GM18870 (cell line): ENCODE data around the gene ATXN7.

ENCODE experiments used
- ATAC-seq: cut with Tn5 transposase; IDR thresholded peaks from one replicate; pipeline ENCODE4 v1.9.1; 2021; ENCODE audit warnings: moderate library complexity; ENCODE audit not compliant: unreplicated experiment

The ATXN7 gene

GRCh38 chr3:63932509-63933212 lies 69.0 kb downstream of the ATXN7 start:
- ATAC-seq, result no peak

DNA sequence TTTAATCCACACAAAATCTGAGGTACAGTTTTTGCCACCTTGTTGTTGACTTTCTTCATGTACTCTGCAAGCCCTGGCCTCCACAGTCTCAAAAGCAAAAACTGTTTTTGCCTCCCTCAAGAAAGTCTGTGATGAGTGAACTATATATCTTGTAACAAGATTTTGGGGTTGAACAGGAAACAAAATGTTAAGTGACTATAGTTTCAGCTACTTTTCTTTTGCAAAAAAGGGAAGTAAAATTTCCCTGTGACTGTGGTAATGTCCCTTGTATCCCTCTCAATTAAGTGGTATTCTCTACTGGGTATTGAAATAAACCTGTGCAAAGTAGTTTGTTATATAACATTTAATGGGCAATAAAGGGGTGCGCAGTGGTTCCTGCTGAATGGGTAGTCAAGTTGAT lies 69.8 kb downstream of the ATXN7 start:
- peak; percentile 43 for ATAC-seq

DNA sequence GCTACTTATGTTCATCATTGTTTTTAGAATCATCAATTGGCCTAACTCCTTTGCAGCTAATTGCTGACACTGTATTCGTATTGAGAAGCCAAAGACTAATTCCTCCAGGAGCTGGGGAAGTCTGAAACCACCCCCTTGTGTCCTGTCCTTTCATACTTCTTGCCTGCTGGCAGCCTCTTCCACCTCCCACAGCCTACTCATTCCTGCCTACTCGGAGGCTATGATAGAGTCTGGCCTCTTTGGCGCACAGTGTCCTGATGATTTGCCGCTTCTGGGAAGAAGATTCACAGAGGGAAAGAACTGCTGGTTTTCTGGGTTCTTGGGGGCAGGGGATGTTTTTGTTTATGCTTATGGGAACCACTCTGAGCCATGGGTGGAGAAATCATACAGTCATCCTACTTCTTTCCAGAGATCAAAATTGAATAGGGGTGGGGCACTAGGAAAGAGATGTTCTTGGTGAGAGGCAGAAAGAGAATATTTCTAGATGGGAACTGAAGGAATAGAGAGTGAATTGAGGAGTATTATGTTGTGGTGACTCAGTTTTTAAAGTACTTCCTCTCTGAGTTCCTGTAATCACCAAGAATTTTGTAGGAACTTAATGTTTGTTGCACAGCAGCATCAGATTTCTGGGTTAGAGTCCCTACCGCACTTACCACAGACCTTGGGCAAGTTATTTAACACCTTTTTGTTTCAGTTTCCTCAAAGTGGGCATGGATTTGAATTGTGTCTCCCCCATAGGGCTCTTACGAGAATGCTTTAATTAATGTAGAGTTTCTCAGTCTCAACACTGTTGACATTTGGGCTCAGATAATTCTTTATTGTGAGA lies 70.6 kb downstream of the ATXN7 start:
- no peak for ATAC-seq

DNA sequence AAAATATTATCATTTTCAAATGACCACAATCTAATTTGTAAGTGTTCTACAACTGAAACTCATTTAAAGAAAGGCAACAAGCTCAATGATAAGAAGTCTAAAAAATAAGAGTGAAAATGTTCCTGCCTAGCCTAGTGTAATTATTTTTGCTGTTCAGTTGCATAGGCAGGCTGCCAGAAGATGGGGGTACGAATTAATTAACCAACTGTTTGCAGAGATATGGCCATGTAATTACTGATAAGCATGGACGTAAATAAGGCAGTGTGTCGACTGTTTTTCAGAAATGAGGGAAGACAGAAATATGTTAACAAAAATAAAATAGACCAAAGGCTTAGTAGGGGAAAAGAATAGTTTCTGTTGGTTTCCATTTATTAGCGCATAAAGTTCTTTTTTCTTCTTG lies 73.3 kb downstream of the ATXN7 start:
- no peak for ATAC-seq

DNA sequence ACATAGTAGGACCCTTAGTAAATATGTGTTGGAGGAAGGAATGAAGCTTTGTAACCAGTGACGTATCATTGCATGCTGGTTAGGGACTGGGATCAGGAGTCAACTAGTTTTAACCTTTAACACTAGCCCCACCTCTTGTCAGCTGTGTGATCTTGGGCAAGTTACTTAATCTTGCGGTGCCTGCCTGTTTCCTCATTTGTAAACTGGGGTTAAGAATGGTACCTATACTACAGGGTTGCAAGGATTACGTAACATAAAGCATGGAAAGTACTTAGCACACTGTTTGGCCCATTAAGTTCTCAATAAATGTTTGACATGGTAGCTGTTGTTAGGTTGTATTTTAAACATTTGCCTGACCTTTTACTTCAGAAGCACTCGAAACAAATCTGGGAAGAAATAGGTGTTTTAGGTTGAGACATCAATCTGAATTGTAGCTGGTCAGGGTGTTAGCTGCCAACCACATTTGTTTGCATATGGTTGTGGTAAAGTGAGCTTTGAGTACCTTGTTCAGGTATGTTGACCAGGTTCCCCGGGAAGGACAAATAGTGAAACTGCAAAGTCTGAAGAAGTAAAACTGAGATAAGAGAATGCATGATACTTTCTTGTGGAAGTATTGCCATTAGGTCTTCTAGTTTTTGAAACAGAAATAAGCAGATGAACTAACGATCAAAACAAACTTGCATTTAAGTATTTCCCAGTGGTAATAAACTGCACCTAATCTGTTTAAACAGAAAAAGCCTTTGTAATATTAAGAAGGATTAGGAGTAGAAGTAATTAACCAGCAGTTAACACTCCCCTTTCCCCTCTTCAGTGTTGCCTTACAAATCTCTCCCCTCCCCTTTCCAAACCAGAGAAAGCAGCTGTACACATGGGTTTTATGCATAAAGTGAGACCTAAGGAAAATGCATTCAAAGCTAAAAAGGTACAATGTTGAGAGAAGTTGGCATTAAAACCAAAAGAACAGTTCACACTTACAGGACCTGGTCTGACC lies 74.3 kb downstream of the ATXN7 start:
- ATAC-seq, result peak; percentile 63

DNA sequence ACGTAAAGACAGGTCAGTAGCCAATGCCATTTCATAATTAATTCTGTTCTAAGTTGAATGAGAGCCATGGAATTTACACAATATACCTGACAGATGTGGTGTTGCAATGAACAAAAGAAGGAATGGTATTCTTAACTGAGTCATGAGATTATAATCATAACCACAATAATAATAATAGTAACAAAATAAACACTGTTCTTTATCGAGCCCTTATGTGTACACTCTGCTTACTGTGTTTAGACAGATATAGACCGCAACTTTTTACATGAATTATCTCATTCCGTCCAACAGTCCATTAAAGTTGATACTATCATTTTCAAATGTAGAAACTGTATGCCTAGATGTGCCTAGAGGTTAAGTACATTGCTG lies 76.7 kb downstream of the ATXN7 start:
- no peak for ATAC-seq

DNA sequence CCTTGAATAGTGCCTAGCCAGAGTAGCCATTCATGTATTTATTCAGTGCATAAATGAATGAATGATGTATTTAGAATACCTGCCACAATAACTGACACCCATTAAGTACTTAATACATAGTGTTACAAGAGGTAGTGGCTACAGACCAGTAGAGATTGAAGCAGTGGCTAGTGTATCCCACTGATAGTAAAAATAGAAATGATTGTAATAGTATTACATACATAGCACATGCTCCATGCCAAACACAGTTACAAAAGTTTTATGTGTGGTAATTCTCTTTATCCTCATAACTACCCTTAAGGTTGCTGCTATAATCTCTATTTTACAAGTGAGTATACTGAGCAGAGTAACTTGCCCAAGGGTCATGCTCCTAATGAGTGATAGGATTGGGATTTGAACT lies 78.9 kb downstream of the ATXN7 start:
- no peak for ATAC-seq

DNA sequence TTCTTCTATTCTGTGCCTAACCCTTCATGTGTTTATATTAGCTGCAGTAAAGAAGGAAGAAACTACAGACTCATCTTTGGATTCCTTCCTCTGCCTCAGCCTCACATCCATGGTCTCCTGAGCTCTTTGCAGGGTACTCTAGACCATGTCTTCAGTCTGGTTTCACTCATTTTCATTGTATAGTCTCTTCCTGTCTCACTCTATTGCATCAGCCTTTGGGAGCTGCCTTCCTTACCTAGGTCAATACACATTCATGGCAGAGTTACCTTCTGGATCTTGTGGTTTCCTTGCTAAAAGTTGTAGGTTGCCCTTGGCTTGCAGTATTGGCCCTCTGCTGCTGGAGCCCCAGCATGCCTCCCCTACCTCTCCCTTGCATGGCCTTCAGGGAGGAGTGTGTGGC lies 80.0 kb downstream of the ATXN7 start:
- no peak for ATAC-seq

DNA sequence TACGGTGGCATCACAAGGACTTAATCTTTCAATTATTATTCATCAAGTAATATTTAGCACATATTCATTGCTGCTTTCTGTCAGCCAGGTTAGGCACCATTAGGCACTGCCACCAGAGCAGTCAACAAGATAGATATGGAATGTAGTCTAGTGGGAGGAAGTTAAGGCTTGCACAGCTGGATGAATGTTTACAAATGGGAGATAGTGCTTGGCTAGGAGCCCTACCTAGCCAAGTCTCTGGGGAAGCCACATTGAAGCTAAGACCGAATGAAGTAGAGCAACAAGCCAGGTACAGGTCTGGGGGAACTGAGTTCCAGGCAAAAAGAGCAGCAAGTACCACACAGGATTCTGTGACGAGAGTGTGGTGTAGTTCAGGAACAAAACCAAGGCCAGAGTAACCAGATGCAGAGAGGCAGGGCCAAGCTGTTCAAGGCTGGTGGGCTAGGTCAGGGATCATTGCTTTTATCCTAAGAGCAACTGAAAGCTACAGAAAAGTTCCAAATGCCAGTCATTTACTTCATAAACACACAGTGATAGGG lies 82.0 kb downstream of the ATXN7 start:
- no peak for ATAC-seq

- ATAC-seq, result no peak
Observed at GRCh38 chr3:63946753-63947152, 83.1 kb downstream of the ATXN7 start.

DNA sequence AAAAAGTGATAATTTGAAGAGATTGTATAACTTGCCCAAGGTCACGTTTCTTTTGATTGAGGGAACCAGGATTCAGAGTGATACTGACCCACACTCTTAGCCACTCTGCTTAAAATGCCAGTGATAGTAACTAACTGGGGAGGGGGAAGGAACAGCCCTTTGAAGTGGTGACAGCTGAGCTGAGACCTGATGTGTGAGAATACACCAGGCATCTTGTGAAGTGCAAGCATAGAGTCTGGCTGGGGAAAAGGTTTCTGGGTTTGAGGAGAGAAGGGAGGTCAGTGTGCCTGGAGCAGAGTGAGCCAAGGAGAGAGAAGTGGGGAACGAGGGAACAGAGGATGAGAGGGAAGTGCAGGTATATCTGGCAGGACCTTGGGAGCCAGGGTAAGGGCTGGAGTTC lies 83.9 kb downstream of the ATXN7 start:
- ATAC-seq, result no peak

DNA sequence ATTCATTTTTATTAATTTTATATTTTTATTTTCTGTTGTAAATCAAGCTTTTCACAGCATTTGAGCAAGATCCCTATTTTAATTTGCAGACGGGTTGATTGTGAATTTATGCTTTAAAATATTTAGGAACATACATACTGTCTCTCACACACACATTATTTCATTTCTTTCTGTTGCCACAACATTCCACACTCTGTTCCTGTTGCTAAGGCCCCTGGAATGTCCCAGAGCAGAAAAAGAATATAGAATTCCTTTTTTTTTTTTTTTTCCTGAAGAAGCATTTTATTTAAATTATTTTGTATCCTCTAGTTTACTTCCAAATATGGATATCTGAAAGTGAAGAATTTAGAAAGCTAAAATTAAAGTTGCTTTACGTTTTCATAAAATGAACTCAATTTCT lies 85.3 kb downstream of the ATXN7 start:
- ATAC-seq, result no peak

- ATAC-seq, result no peak
Observed at GRCh38 chr3:63950698-63951097, 87.0 kb downstream of the ATXN7 start.

- no peak for ATAC-seq
Observed at GRCh38 chr3:63951492-63952247, 88.0 kb downstream of the ATXN7 start.

- ATAC-seq, result no peak
Observed at GRCh38 chr3:63952248-63952594, 88.6 kb downstream of the ATXN7 start.

- no peak for ATAC-seq
Observed at GRCh38 chr3:63954182-63954581, 90.5 kb downstream of the ATXN7 start.

DNA sequence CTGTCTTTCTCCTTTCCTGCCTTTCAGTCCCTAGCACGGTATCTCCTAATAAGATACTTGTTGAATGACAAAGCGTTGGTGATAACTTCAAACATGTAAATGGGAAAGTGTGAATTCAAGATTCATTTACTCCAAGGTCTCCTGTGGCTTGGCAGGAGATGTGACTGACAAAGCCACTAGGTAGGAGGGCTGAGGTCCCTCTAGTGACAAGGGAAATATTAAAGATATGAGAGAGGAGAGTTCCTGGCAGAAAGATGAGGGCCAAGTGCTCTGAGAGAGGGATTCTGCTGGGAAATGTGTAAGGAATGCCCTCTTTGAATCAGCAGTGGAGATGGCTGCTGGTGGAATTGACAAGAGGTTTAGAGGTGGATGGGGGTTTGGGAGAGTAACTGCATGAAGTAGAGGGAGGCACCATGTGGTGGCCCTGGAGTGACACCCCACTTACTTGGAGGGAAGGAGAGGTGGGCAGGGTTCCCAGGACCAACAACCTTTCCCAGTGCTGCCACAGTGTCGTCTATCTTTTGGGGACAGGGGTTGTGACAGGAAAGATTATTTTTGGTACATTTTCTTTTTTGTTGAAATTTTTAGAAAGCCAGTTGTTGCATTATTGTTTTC lies 91.5 kb downstream of the ATXN7 start:
- no peak for ATAC-seq

GRCh38 chr3:63955830-63956545 lies 92.3 kb downstream of the ATXN7 start:
- no peak for ATAC-seq

DNA sequence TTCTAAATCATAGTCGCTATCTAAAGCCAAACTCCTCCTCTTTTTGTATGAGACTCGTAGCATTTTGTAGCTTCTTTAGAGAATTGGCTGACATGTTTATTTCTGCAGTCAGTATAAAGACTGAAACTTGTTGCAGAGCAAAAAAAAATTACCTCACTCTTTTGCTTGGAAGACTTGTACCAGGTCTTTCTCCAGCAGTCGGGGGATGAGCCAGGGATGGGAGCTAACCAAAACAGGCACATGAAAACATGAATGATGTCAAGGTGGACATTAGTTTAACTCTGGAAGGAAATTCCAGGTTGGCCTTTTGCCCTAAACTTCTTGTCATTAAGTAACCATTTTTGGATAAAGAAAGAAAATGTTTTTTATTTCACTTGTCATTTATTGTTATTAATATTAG lies 95.5 kb downstream of the ATXN7 start:
- no peak for ATAC-seq
